Kidney (tissue), 14 donors: ENCODE results near the gene MTCH2. TPM values are rescaled to one million over a fixed set of nuclear protein-coding genes. Genes with fewer than 3 reads are reported as not detected.

Experiments used
- DNase-seq, 5 donors: peaks; one replicate each; pipeline ENCODE4 v3.0.0-alpha.2; 2013 to 2020
- FAIRE-seq: peaks from 2 replicates; lab custom pipeline; 2012; peaks lifted over from hg19 to GRCh38; lab: Jason Lieb, UNC
- H3K27ac ChIP-seq, 2 donors: one replicate each; pipeline ENCODE4 v1.7.0; 2013; ENCODE audit warnings: low read depth in 2 of 2, low read length in 2 of 2, inconsistent platforms in 1 of 2
- H3K27me3 ChIP-seq: one replicate; pipeline ENCODE4 v1.7.1; 2013; ENCODE audit warnings: low read length, inconsistent platforms; ENCODE audit not compliant: control insufficient read depth, insufficient read depth
- H3K36me3 ChIP-seq, 3 donors: one replicate each; pipeline versions ENCODE4 v1.7.0 to v1.7.1; 2013; ENCODE audit warnings: low read length in 3 of 3, control low read depth in 1 of 3, inconsistent platforms in 1 of 3; ENCODE audit not compliant: insufficient read depth in 3 of 3, control insufficient read depth in 2 of 3
- H3K4me1 ChIP-seq, 3 donors: one replicate each; pipeline versions ENCODE4 v1.7.0 to v1.7.1; 2013; ENCODE audit warnings: low read length in 3 of 3, inconsistent platforms in 1 of 3, low read depth in 1 of 3; ENCODE audit not compliant: control insufficient read depth in 2 of 3, insufficient read depth in 2 of 3
- H3K4me3 ChIP-seq, 3 donors: one replicate each; pipeline versions ENCODE4 v1.7.0 to v1.8.1; 2013; ENCODE audit warnings: low read length in 3 of 3, control low read depth in 1 of 3, inconsistent platforms in 1 of 3
- H3K9ac ChIP-seq, 3 donors: one replicate each; pipeline versions ENCODE4 v1.7.0 to v1.7.1; 2013; ENCODE audit warnings: low read length in 3 of 3, control low read depth in 1 of 3, inconsistent platforms in 1 of 3
- H3K9me3 ChIP-seq, 3 donors: one replicate each; pipeline versions ENCODE4 v1.7.0 to v1.7.1; 2013; ENCODE audit warnings: low read length in 3 of 3, control low read depth in 1 of 3, inconsistent platforms in 1 of 3; ENCODE audit not compliant: control insufficient read depth in 2 of 3, insufficient read depth in 1 of 3
- CTCF ChIP-seq: IDR thresholded peaks from 3 replicates; pipeline ENCODE4 v1.5.1; 2012; ENCODE audit warnings: mild to moderate bottlenecking, moderate library complexity, borderline replicate concordance; ENCODE audit not compliant: insufficient read depth; ENCODE audit errors: extremely low read depth
- intact Hi-C: fragments of 100-400 bp; cut with DNase I; formaldehyde crosslinking; loops from one replicate; pipeline ENCODE4 v1.11.1; 2022
- polyA plus RNA-seq: library from polyadenylated mRNA; stranded (reverse); fragments of 350-450 nt; fragmentation: Illumina TruSeq; extraction: RNeasy Lipid Tissue Mini Kit (QIAGEN cat#74804); gene quantifications from one replicate; pipeline ENCODE4 v1.2.3, GENCODE V29; 2014; ENCODE audit warnings: low read depth, low replicate concordance; ENCODE audit not compliant: insufficient read depth
- total RNA-seq: library from RNA; stranded (reverse); fragmentation: NEBNext Ultra II Directional; extraction: Animal tissue kit (Norgen Biotek cat#: 25700); gene quantifications from one replicate; pipeline ENCODE4 v1.2.1, GENCODE V29; 2021
- donor health status: control.
- donor health status: control.
- donor health status: control.
- donor health status: control.
- donor health status: control.
- donor health status: DM: yes; HTN: yes; CAD: no.
- donor health status: Normal renal cell carcinoma (clear cell type).

MTCH2 gene
- total and polyA plus RNA-seq, 2 donors from 2014 or later = 85.3 to 201 TPM

DNA sequence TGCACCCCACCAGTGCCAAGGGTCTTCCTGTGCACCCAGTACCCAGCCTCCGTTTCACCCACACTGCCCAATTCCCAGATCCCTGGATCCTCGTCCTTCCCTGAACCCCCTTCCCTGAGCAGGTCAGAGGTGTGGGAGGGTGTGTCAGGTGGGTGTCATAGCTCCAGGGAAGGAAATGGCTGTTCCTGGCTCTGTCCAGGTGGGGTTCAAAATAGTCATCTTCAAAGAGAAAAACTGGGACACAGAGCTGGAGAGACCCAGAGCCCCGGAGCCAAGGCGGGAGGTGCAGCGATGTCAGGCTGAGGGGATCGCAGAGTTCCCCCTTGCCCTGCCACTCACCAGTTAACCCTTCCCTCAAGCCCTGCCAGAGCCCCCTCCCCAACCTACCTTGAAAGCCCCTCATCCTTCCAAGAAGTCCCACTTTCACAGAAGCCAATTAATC is 48.8 kb downstream of the MTCH2 start:
- H3K9me3 ChIP-seq = no peaks in the 10 kb centered on the region
- no peak overlapping the region for H3K27ac ChIP-seq
- H3K4me3 ChIP-seq = peak overlapping the region in 1 of 3 donors; percentile 21
- no peak for TF ChIP-seq CTCF
- intact Hi-C loops = no loop called here
- FAIRE-seq (no peak), DNase-seq (peak in 1 of 5 donors; percentile 29)
- no peak overlapping the region for H3K9ac ChIP-seq
- no peaks in the 10 kb centered on the region for H3K36me3 ChIP-seq
- peaks cover 3% of the 10 kb centered on the region for H3K27me3 ChIP-seq
- no peaks in the 10 kb centered on the region for H3K4me1 ChIP-seq

DNA sequence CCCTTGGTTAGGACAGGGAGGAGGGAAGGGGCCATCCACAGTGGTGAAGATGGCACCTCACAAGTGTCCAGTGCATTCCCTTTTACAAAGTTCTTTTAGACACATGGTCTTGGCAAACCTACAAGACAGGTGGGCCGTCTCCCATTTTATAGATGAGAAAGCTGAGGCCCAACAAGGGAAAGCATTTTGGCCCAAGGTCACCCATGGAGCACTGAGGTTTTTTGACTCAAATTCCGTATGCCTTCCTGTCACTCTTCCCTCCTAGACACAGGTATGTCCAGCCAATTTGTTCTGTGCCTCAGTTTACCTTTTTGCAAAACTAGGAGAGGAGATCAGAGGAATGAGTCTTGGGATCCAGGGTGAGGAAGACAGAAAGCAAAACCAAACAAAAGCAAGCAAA is 49.4 kb downstream of the MTCH2 start:
- DNase-seq = no peak
- Histone ChIP-seq H3K4me1 (peaks cover 0 to 2% (median 0%) of the 10 kb centered on the region in 3 donors), H3K9me3 (no peaks in the 10 kb centered on the region), H3K27me3 (peaks cover 3% of the 10 kb centered on the region), H3K27ac (no peak overlapping the region), H3K36me3 (no peaks in the 10 kb centered on the region), H3K9ac (no peak overlapping the region), H3K4me3 (no peak overlapping the region)
- FAIRE-seq = no peak
- no peak for TF ChIP-seq CTCF
- intact Hi-C loops = no loop called here

- H3K4me3 ChIP-seq = no peak overlapping the region
- DNase-seq = peak in 2 of 5 donors; percentile 11 to 27
- H3K4me1 ChIP-seq = peaks cover 0 to 2% (median 0%) of the 10 kb centered on the region in 3 donors
- TF ChIP-seq CTCF = no peak
- no peak overlapping the region for H3K27ac ChIP-seq
- no peaks in the 10 kb centered on the region for H3K36me3 ChIP-seq
- intact Hi-C loops = no loop called here
- H3K27me3 ChIP-seq = peaks cover 3% of the 10 kb centered on the region
- FAIRE-seq = no peak
- H3K9me3 ChIP-seq = no peaks in the 10 kb centered on the region
- no peak overlapping the region for H3K9ac ChIP-seq
Measured at GRCh38 chr11:47592251-47592650, 50.1 kb downstream of the MTCH2 start.

DNA sequence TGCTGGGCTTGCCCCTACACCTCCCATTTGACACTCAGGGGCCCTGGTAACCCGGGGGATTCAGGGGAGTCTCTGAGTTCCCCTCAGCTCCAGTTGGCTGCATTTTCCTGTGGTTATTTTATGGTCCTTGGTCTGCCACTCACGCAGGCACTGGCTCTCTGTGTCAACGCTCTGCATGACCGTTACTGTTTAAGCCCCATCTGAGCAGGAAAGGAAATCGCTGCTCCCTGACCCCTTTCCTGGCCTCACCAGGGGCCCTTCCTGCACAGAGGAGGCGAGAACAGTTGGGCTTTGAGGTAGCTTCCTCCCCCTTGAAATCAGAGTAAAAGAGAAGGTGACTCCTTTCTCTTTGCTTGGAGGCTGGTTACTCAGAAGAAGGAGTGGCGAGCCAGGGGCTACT is 50.6 kb downstream of the MTCH2 start:
- DNase-seq = peak in 4 of 5 donors; percentile 72 to 84 (median 76)
- no peak overlapping the region for H3K27ac ChIP-seq
- H3K36me3 ChIP-seq = no peaks in the 10 kb centered on the region
- FAIRE-seq = no peak
- peaks cover 3% of the 10 kb centered on the region for H3K27me3 ChIP-seq
- H3K9me3 ChIP-seq = no peaks in the 10 kb centered on the region
- intact Hi-C loops = no loop called here
- H3K4me3 ChIP-seq = no peak overlapping the region
- H3K9ac ChIP-seq = no peak overlapping the region
- no peak for TF ChIP-seq CTCF
- peaks cover 0 to 2% (median 0%) of the 10 kb centered on the region in 3 donors for H3K4me1 ChIP-seq
